GM12878 (cell line): ENCODE measurements around the gene AXIN1. TPM values are rescaled to one million over a fixed set of nuclear protein-coding genes. Genes with fewer than 3 reads are reported as not detected.

Experiments
- ATAC-seq: fragments of 200-7000 bp; cut with Tn5 transposase; 3 replicates; pipeline ENCODE4 v1.9.1; 2020; ENCODE audit warnings: mild to moderate bottlenecking, moderate library complexity
- BruUV-seq: library from RNA; stranded (reverse); fragments of 400-500 nt; replicated peaks from 2 replicates; lab custom pipeline; 2021; lab: Mats Ljungman, UMichigan
- CTCF ChIA-PET: fragments of 300-600 bp; sonication (Branson Sonifier 250); formaldehyde crosslinking; extraction: SDS; loops from one replicate; lab custom pipeline; 2021; ENCODE audit warnings: inconsistent platforms; lab: Yijun Ruan, JAX
- POLR2A ChIA-PET: fragments of 350-600 bp; formaldehyde crosslinking; extraction: SDS; loops from one replicate; lab custom pipeline; 2021; ENCODE audit warnings: inconsistent platforms; lab: Charles Lee
- RAD21 ChIA-PET: fragments of 300-600 bp; sonication (Branson Sonifier 250); formaldehyde crosslinking; loops from one replicate; lab custom pipeline; 2023; ENCODE audit warnings: antibody characterized with exemption; ENCODE audit not compliant: unreplicated experiment; lab: Charles Lee
- SMC1A ChIA-PET: fragments of 300-600 bp; sonication (Branson Sonifier 250); formaldehyde crosslinking; loops from one replicate; lab custom pipeline; 2023; ENCODE audit not compliant: unreplicated experiment, uncharacterized antibody; lab: Charles Lee
- DNase-seq: peaks from one replicate; pipeline ENCODE4 v3.0.0-alpha.2; 2011; ENCODE audit warnings: low read depth, low spot score
- FAIRE-seq: peaks from 3 replicates; lab custom pipeline; 2011; peaks lifted over from hg19 to GRCh38; lab: Jason Lieb, UNC
- H2AFZ ChIP-seq: 2 replicates; pipeline ENCODE4 v1.6.0; 2011; ENCODE audit warnings: low read depth, low read length, control low read depth; ENCODE audit not compliant: control insufficient read depth
- H3K27ac ChIP-seq: 2 replicates; pipeline ENCODE4 v1.5.1; 2011; ENCODE audit warnings: control low read depth; ENCODE audit not compliant: control insufficient read depth, insufficient read depth
- H3K27me3 ChIP-seq, 2 experiments: replicated peaks in 1 of 2; 2 replicates each; pipeline versions ENCODE4 v1.6.0 to v1.6.1; 2011; ENCODE audit warnings: low read length in 1 of 2; ENCODE audit not compliant: control insufficient read depth in 2 of 2, insufficient read depth in 2 of 2
- H3K36me3 ChIP-seq, 2 experiments: 2 replicates each; pipeline ENCODE4 v1.5.1; 2011; ENCODE audit warnings: low read length in 1 of 2; ENCODE audit not compliant: control insufficient read depth in 2 of 2, insufficient read depth in 2 of 2
- H3K4me1 ChIP-seq: 2 replicates; pipeline ENCODE4 v1.6.1; 2011; ENCODE audit warnings: mild to moderate bottlenecking, low read length, moderate library complexity, mixed read lengths; ENCODE audit not compliant: control insufficient read depth, insufficient read depth
- H3K4me2 ChIP-seq: 2 replicates; pipeline ENCODE4 v1.6.0; 2011; ENCODE audit warnings: control low read depth; ENCODE audit not compliant: control insufficient read depth, insufficient read depth
- H3K4me3 ChIP-seq: fragments of 200-600 bp; sonication (generic); 2 replicates; pipeline ENCODE4 v1.5.1; 2016
- H3K79me2 ChIP-seq: 2 replicates; pipeline ENCODE4 v1.6.0; 2011; ENCODE audit warnings: low read length; ENCODE audit not compliant: control insufficient read depth, insufficient read depth
- H3K9ac ChIP-seq: 2 replicates; pipeline ENCODE4 v1.8.0; 2011; ENCODE audit warnings: low read length, control low read depth, mixed read lengths; ENCODE audit not compliant: control insufficient read depth, insufficient read depth
- H3K9me3 ChIP-seq: replicated peaks from 3 replicates; pipeline ENCODE4 v1.5.1; 2011; ENCODE audit warnings: mild to moderate bottlenecking, low read length; ENCODE audit not compliant: control insufficient read depth, insufficient read depth
- H4K20me1 ChIP-seq: 2 replicates; pipeline ENCODE4 v1.6.0; 2011; ENCODE audit not compliant: control insufficient read depth, insufficient read depth
- CBX5 ChIP-seq: sonication (generic); IDR thresholded peaks from 2 replicates; pipeline ENCODE4 v1.6.1; 2016; ENCODE audit warnings: low read depth, moderate library complexity, mild to moderate bottlenecking, inconsistent platforms
- CHD1 ChIP-seq: IDR thresholded peaks from 2 replicates; pipeline ENCODE4 v1.6.1; 2012; ENCODE audit warnings: low read depth, low read length, improper control_type of control experiment
- CHD2 ChIP-seq: IDR thresholded peaks from 2 replicates; pipeline ENCODE4 v1.6.1; 2011; ENCODE audit warnings: low read depth, low read length, improper control_type of control experiment, borderline replicate concordance
- FOXM1 ChIP-seq: IDR thresholded peaks from 2 replicates; pipeline ENCODE4 v1.6.1; 2012; ENCODE audit warnings: low read depth, mild to moderate bottlenecking, inconsistent platforms, low read length, moderate library complexity
- MTA3 ChIP-seq: IDR thresholded peaks from 2 replicates; pipeline ENCODE4 v1.6.1; 2012; ENCODE audit warnings: low read length, inconsistent platforms, borderline replicate concordance
- NFXL1 ChIP-seq: fragments of 450-650 bp; IDR thresholded peaks from 2 replicates; pipeline ENCODE4 v1.6.1; 2017; ENCODE audit warnings: antibody characterized with exemption, mild to moderate bottlenecking, borderline replicate concordance
- NFYB ChIP-seq: IDR thresholded peaks from 2 replicates; pipeline ENCODE4 v1.6.1; 2011; ENCODE audit warnings: low read depth, mild to moderate bottlenecking, low read length, improper control_type of control experiment, moderate library complexity; ENCODE audit not compliant: insufficient read depth
- POLR2AphosphoS2 ChIP-seq: IDR thresholded peaks from 2 replicates; pipeline ENCODE4 v1.6.1; 2011; ENCODE audit warnings: low read depth, mild to moderate bottlenecking, low read length, improper control_type of control experiment, moderate library complexity
- STAT3 ChIP-seq: IDR thresholded peaks from 2 replicates; pipeline ENCODE4 v1.6.1; 2011; ENCODE audit warnings: low read depth, low read length, improper control_type of control experiment
- WRNIP1 ChIP-seq: IDR thresholded peaks from 2 replicates; pipeline ENCODE4 v1.6.1; 2011; ENCODE audit warnings: low read depth, low read length, improper control_type of control experiment, borderline replicate concordance
- ZNF24 ChIP-seq: fragments of 450-650 bp; IDR thresholded peaks from 2 replicates; pipeline ENCODE4 v1.6.1; 2017; ENCODE audit warnings: antibody characterized with exemption, mild to moderate bottlenecking
- WGBS: methylation state at CpG from one replicate; pipeline ENCODE4 v1.1.6; 2016; ENCODE audit warnings: low lambda C conversion rate; ENCODE audit not compliant: insufficient replicate concordance, insufficient coverage; ENCODE audit errors: missing lambda C conversion rate; 5-methylcytosine and 5-hydroxymethylcytosine counted together
- in situ Hi-C: fragments of 300-500 bp; cut with MboI; formaldehyde crosslinking; loops from 9 replicates; pipeline ENCODE4 v1.14.3; 2018; ENCODE audit warnings: mixed read lengths
- intact Hi-C: fragments of 100-400 bp; cut with micrococcal nuclease; formaldehyde crosslinking; loops from one replicate; pipeline ENCODE4 v1.14.2; 2022; ENCODE audit not compliant: unreplicated experiment
- polyA plus RNA-seq, 11 experiments: library from polyadenylated mRNA; depleted of rRNA in 4 of 11; unstranded in 6 of 11; stranded (reverse) in 5 of 11; fragments of >200 nt; fragmentation: Nextera tagmentation in 4 of 11; fragmentation: Illumina TruSeq in 1 of 11; extraction: Ambion mirVana in 4 of 11; extraction: Trizol in 1 of 11; gene quantifications; 1 replicate in 1 of 11; 2 replicates in 10 of 11; pipeline versions ENCODE4 v1.2.1 to v1.2.3, GENCODE V29; 2011 to 2016; ENCODE audit warnings: inconsistent platforms in 2 of 11, missing spikeins in 2 of 11, low read depth in 1 of 11
- total RNA-seq, 4 experiments: library from RNA; depleted of rRNA in 3 of 4; stranded (reverse); fragments of >200 nt in 3 of 4; fragmentation: Illumina TruSeq in 1 of 4; extraction: Trizol in 1 of 4; gene quantifications; 2 replicates each; pipeline versions ENCODE4 v1.2.1 to v1.2.3, GENCODE V29; 2013 to 2021
- TF ChIP-seq, protein P1 (sequence below): fragments of 450-650 bp; IDR thresholded peaks from 2 replicates; pipeline ENCODE4 v1.6.1; 2017; ENCODE audit warnings: mild to moderate bottlenecking, low read depth, inconsistent platforms; ENCODE audit not compliant: poor library complexity, severe bottlenecking
- TF ChIP-seq, protein P2 (sequence below): IDR thresholded peaks from 2 replicates; pipeline ENCODE4 v1.6.1; 2012; ENCODE audit warnings: low read length, inconsistent platforms
- TF ChIP-seq, protein P3 (sequence below): IDR thresholded peaks from 2 replicates; pipeline ENCODE4 v1.6.1; 2012; ENCODE audit warnings: low read depth, low read length, improper control_type of control experiment

AXIN1 gene
- total and polyA plus RNA-seq, 10 of the 15 experiments (the other 5 are each of a cell fraction or from before 2014, with no cell fraction given) = 0.26 to 27.1 (median 7.7) TPM

DNA sequence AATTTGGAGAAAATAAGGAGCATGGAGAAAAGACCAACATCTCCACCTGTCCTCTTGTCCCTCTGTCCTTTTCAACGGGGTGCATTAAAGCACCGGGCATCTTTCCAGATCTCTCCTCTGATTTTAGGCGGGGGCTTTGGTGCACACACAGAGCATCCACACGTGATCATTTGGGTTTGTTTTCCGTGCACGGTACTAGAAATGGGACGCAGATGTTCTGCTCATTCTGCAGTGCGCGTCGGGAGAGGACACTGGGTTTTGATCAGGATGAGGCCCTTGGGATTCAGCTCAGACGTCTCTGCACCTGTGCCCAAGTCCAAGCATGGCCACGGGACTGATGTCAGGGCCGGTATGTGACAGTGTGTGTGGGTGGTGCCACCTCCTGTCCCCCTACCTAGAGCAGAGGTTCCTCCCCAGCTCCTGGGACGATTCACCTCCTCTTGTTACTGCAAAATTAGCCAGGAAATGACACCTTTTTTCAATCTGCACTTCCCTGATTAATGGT lies 37.7 kb downstream of the AXIN1 start:
- no peak for ATAC-seq
- no peak for TF ChIP-seq CBX5
- TF ChIP-seq NFXL1 = no peak
- TF ChIP-seq, protein P1, sequence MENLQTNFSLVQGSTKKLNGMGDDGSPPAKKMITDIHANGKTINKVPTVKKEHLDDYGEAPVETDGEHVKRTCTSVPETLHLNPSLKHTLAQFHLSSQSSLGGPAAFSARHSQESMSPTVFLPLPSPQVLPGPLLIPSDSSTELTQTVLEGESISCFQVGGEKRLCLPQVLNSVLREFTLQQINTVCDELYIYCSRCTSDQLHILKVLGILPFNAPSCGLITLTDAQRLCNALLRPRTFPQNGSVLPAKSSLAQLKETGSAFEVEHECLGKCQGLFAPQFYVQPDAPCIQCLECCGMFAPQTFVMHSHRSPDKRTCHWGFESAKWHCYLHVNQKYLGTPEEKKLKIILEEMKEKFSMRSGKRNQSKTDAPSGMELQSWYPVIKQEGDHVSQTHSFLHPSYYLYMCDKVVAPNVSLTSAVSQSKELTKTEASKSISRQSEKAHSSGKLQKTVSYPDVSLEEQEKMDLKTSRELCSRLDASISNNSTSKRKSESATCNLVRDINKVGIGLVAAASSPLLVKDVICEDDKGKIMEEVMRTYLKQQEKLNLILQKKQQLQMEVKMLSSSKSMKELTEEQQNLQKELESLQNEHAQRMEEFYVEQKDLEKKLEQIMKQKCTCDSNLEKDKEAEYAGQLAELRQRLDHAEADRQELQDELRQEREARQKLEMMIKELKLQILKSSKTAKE = no peak
- TF ChIP-seq, protein P2, sequence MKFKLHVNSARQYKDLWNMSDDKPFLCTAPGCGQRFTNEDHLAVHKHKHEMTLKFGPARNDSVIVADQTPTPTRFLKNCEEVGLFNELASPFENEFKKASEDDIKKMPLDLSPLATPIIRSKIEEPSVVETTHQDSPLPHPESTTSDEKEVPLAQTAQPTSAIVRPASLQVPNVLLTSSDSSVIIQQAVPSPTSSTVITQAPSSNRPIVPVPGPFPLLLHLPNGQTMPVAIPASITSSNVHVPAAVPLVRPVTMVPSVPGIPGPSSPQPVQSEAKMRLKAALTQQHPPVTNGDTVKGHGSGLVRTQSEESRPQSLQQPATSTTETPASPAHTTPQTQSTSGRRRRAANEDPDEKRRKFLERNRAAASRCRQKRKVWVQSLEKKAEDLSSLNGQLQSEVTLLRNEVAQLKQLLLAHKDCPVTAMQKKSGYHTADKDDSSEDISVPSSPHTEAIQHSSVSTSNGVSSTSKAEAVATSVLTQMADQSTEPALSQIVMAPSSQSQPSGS = no peak
- TF ChIP-seq NFYB = no peak
- no peak for TF ChIP-seq POLR2AphosphoS2
- TF ChIP-seq STAT3 = no peak
- no peak for TF ChIP-seq CHD1
- TF ChIP-seq FOXM1 = no peak
- TF ChIP-seq, protein P3, sequence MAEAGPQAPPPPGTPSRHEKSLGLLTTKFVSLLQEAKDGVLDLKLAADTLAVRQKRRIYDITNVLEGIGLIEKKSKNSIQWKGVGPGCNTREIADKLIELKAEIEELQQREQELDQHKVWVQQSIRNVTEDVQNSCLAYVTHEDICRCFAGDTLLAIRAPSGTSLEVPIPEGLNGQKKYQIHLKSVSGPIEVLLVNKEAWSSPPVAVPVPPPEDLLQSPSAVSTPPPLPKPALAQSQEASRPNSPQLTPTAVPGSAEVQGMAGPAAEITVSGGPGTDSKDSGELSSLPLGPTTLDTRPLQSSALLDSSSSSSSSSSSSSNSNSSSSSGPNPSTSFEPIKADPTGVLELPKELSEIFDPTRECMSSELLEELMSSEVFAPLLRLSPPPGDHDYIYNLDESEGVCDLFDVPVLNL = no peak
- no peak for TF ChIP-seq ZNF24
- TF ChIP-seq WRNIP1 = no peak
- no peak for TF ChIP-seq MTA3
- TF ChIP-seq CHD2 = no peak
- TF ChIP-seq, all 136 proteins: peak for 0
- POLR2A ChIA-PET = interaction anchor here (0.6 kb wide), 1 partner anchor 81 kb away, joined by 4 read pairs; no protein-coding TSS in a partner anchor
- no peak overlapping the region for H3K4me2 ChIP-seq
- no peaks in the 10 kb centered on the region; the same call in none of the 2 replicates for H3K79me2 ChIP-seq
- H3K27ac ChIP-seq = no peak overlapping the region
- CTCF ChIA-PET = no interaction called here
- no peaks in the 10 kb centered on the region for H3K4me1 ChIP-seq
- H3K9ac ChIP-seq = no peak overlapping the region
- no peak overlapping the region for H2AFZ ChIP-seq
- in situ Hi-C loops = no loop called here
- 69% methylated on average over 14 of the region's 14 CpGs for WGBS
- no peak overlapping the region for H3K4me3 ChIP-seq
- intact Hi-C loops = no loop called here
- no peak for DNase-seq
- no peaks in the 10 kb centered on the region for H3K27me3 ChIP-seq
- H4K20me1 ChIP-seq = no peaks in the 10 kb centered on the region
- no TSS peak for BruUV-seq
- RAD21 ChIA-PET = interaction anchor here (0.7 kb wide), 1 partner anchor 25 kb away, joined by 3 read pairs; no protein-coding TSS in a partner anchor
- SMC1A ChIA-PET = no interaction called here
- H3K9me3 ChIP-seq = no peaks in the 10 kb centered on the region
- peaks cover 3 to 20% of the 10 kb centered on the region in 2 experiments; a peak in 3 of 4 replicates for H3K36me3 ChIP-seq
- FAIRE-seq = no peak
